Ovary (tissue), 9 donors: Measurements from ENCODE around the gene TEX19. TPM values are rescaled to one million over a fixed set of nuclear protein-coding genes. Genes with fewer than 3 reads are reported as not detected.

Experiments used
- DNase-seq, 5 donors: peaks; one replicate each; pipeline ENCODE4 v3.0.0-alpha.2; 2019 to 2020
- H3K27ac ChIP-seq, 2 donors: fragments of 200-600 bp; one replicate each; pipeline versions ENCODE4 v1.5.1 to v1.8.0; 2019 to 2022
- H3K27me3 ChIP-seq: fragments of 200-600 bp; one replicate; pipeline ENCODE4 v1.8.0; 2022
- H3K36me3 ChIP-seq: fragments of 200-600 bp; sonication (generic); one replicate; pipeline ENCODE4 v1.5.1; 2019
- H3K4me1 ChIP-seq: one replicate; pipeline ENCODE4 v1.8.1; 2013; ENCODE audit warnings: mild to moderate bottlenecking, moderate library complexity; ENCODE audit not compliant: insufficient read depth
- H3K4me3 ChIP-seq: fragments of 200-600 bp; sonication (generic); one replicate; pipeline ENCODE4 v1.5.1; 2017
- H3K9me3 ChIP-seq, 2 donors: fragments of 200-600 bp in 1 of 2; sonication (generic) in 1 of 2; one replicate each; pipeline versions ENCODE4 v1.5.1 to v1.8.1; 2013 to 2019; ENCODE audit warnings: mild to moderate bottlenecking in 1 of 2, moderate library complexity in 1 of 2
- EP300 ChIP-seq: sonication (generic); formaldehyde crosslinking; IDR thresholded peaks from one replicate; pipeline ENCODE4 v1.6.1; 2017; ENCODE audit warnings: antibody characterized with exemption
- POLR2A ChIP-seq: fragments of 450-650 bp; IDR thresholded peaks from one replicate; pipeline ENCODE4 v1.6.1; 2017; ENCODE audit warnings: antibody characterized with exemption, mild to moderate bottlenecking, moderate library complexity
- WGBS, 3 donors: extraction: QIAGEN DNeasy Blood & Tissue Kit in 1 of 3; methylation state at CpG; one replicate each; pipeline versions ENCODE4 v1.1.5 to v1.1.7; 2013 to 2017; 5-methylcytosine and 5-hydroxymethylcytosine counted together
- intact Hi-C, 4 donors: fragments of 100-400 bp; cut with DNase I; formaldehyde crosslinking; loops; one replicate each; pipeline versions ENCODE4 v1.11.0 to v1.15.1; 2022 to 2023
- polyA plus RNA-seq, 2 donors: library from polyadenylated mRNA; stranded (reverse); fragments of 200-250 nt in 1 of 2; fragments of 350-450 nt in 1 of 2; fragmentation: Illumina TruSeq in 1 of 2; extraction: RNeasy Lipid Tissue Mini Kit (QIAGEN cat#74804) in 1 of 2; gene quantifications; one replicate each; pipeline ENCODE4 v1.2.3, GENCODE V29; 2013 to 2014
- total RNA-seq, 7 donors: library from RNA; depleted of rRNA in 2 of 7; stranded (reverse); fragments of >200 nt in 2 of 7; fragmentation: NEBNext Ultra II Directional in 3 of 7; extraction: Animal tissue kit (Norgen Biotek cat#: 25700) in 3 of 7; gene quantifications; one replicate each; pipeline versions ENCODE4 v1.1.0 to v1.2.4, GENCODE V29; 2016 to 2023
- TF ChIP-seq, protein P1 (sequence below), 3 donors: fragments of 450-650 bp in 2 of 3; fragments of 200-600 bp in 1 of 3; IDR thresholded peaks; one replicate each; pipeline versions ENCODE4 v1.5.1 to v1.8.0; 2016 to 2022; ENCODE audit warnings: antibody characterized with exemption in 3 of 3, mild to moderate bottlenecking in 1 of 3
- donor health status: DM: no; HTN: no; CAD: no; lungs with moderate emphysema.
- donor health status: DM: no; HTN: no; CAD: no.
- donor health status: Bipolar disorder and iron deficiency.
- donor health status: DM: yes; HTN: yes; CAD: no.
- donor health status: DM: no; HTN: no; CAD: no.
- donor health status: DM: yes; HTN: yes; CAD: no.

The TEX19 gene
- total and polyA plus RNA-seq, 9 donors, result not detected

DNA sequence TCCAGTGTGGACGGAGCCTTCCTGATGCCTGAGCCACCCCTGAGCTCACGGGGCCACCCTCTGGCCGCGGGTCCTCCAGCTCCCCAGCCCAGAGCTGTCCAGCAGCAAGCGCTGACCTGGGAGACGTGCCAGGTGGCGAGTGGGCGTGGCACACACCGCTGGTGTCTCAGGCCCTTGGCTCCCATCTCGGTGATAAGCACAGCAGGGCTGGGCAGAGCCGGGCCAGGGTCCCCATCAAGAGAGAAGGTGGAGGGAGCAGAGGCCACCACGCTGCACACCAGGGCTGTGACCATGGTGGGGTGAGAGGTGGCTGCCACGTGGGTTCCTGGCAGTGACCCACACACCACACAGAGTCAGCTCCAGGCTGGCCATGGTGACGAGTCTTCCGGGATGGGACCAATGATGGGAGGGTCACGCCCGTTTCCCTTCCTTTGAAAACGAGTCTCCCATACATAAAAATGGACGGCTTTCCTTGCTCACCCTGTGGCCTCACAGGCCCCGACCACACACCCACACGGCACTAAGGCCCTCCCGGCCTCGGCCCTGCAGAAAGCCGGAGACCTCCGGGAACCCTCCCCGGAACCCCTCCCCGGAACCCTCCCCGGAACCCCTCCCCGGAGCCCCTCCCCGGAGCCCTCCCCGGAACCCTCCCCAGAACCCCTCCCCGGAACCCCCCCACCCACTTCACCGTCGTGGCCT lies 29.3 kb downstream of the TEX19 start:
- WGBS, 3 donors, result 45 to 55% (median 46%) methylated on average over 26 to 34 of the region's 34 CpGs
- Histone ChIP-seq H3K36me3 (no peaks in the 10 kb centered on the region), H3K27ac (no peak overlapping the region), H3K27me3 (no peaks in the 10 kb centered on the region), H3K4me3 (no peak overlapping the region), H3K4me1 (no peaks in the 10 kb centered on the region), H3K9me3 (no peaks in the 10 kb centered on the region)
- intact Hi-C loops, result no loop called here
- DNase-seq, result peak in 4 of 5 donors; percentile 35 to 73 (median 60)
- TF ChIP-seq EP300, result no peak
- TF ChIP-seq, protein P1, sequence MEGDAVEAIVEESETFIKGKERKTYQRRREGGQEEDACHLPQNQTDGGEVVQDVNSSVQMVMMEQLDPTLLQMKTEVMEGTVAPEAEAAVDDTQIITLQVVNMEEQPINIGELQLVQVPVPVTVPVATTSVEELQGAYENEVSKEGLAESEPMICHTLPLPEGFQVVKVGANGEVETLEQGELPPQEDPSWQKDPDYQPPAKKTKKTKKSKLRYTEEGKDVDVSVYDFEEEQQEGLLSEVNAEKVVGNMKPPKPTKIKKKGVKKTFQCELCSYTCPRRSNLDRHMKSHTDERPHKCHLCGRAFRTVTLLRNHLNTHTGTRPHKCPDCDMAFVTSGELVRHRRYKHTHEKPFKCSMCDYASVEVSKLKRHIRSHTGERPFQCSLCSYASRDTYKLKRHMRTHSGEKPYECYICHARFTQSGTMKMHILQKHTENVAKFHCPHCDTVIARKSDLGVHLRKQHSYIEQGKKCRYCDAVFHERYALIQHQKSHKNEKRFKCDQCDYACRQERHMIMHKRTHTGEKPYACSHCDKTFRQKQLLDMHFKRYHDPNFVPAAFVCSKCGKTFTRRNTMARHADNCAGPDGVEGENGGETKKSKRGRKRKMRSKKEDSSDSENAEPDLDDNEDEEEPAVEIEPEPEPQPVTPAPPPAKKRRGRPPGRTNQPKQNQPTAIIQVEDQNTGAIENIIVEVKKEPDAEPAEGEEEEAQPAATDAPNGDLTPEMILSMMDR (IDR thresholded peaks at IDR 0.05), result no peak
- no peak for TF ChIP-seq POLR2A

GRCh38 chr17:82388922-82389283 lies 29.9 kb downstream of the TEX19 start:
- Histone ChIP-seq H3K9me3 (no peaks in the 10 kb centered on the region), H3K4me1 (no peaks in the 10 kb centered on the region), H3K36me3 (no peaks in the 10 kb centered on the region), H3K4me3 (no peak overlapping the region), H3K27me3 (no peaks in the 10 kb centered on the region), H3K27ac (no peak overlapping the region)
- TF ChIP-seq POLR2A, result no peak
- TF ChIP-seq, protein P1 (IDR thresholded peaks at IDR 0.05), result no peak
- TF ChIP-seq EP300, result no peak
- intact Hi-C loops, result no loop called here
- 83 to 89% (median 84%) methylated on average over 20 to 21 of the region's 21 CpGs for WGBS, 3 donors
- no peak for DNase-seq

- H3K27ac ChIP-seq, result no peak overlapping the region
- WGBS, 3 donors, result 79 to 86% (median 86%) methylated on average over 10 of the region's 10 CpGs
- no peak overlapping the region for H3K4me3 ChIP-seq
- H3K36me3 ChIP-seq, result no peaks in the 10 kb centered on the region
- intact Hi-C loops, result no loop called here
- no peaks in the 10 kb centered on the region for H3K27me3 ChIP-seq
- H3K4me1 ChIP-seq, result no peaks in the 10 kb centered on the region
- no peaks in the 10 kb centered on the region for H3K9me3 ChIP-seq
- DNase-seq, result no peak
- TF ChIP-seq EP300, result no peak
- TF ChIP-seq, protein P1 (IDR thresholded peaks at IDR 0.05), result no peak
- TF ChIP-seq POLR2A, result no peak
Measured at GRCh38 chr17:82389379-82389778, 30.3 kb downstream of the TEX19 start.

DNA sequence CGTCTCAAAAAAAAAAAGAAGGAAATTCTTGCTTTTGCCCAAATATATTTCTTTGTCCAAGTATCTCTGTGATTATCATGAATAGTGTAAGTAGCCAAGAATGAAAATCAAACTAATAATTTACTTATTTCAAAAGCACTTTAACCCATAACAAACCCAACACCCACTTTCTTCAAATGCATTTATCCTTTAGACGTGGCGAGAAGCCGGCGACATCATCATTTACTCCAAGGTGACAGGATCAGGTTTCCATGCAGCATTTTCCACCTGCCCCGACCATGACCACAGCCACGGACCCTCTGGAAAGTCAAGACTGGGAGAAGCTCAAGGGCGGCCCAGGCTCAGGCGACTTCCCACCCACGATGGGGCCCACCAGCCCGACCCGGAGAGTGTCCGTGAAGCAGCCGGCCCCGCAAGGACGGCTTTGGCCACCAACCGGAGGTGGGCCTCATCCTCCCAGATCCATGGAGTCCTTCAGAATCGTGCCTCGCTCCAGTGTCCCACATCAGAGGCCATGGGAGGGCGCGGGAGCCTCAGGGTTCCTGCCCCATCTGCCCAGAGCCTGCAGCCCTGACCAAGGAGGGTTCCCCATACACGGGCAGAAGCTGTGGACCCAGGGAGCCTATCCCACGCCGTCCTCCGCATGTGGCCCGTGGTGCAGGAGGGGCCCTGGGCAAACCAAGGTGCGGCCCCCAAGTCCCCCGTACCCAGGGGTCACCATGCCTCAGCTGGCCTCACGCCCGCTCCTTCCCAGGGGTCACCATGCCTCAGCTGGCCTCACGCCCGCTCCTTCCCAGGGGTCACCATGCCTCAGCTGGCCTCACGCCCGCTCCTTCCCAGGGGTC lies 31.2 kb downstream of the TEX19 start:
- Histone ChIP-seq H3K27me3 (no peaks in the 10 kb centered on the region), H3K36me3 (no peaks in the 10 kb centered on the region), H3K4me1 (no peaks in the 10 kb centered on the region), H3K27ac (no peak overlapping the region), H3K9me3 (no peaks in the 10 kb centered on the region), H3K4me3 (no peak overlapping the region)
- no peak for DNase-seq
- 91 to 94% (median 92%) methylated on average over 31 to 34 of the region's 34 CpGs for WGBS, 3 donors
- intact Hi-C loops, result no loop called here
- TF ChIP-seq, protein P1 (IDR thresholded peaks at IDR 0.05), result no peak
- no peak for TF ChIP-seq POLR2A
- no peak for TF ChIP-seq EP300
